ENCODE measurements around the gene SCG3.

The SCG3 gene

GRCh38 chr15:51758645-51759044 is 77.3 kb downstream of the SCG3 start:
- POLR2A ChIA-PET (ENCODE audit: low non-redundant PET) = no interaction called here
- CTCF ChIA-PET = no interaction called here

GRCh38 chr15:51759557-51760070 is 78.3 kb downstream of the SCG3 start:
- CTCF ChIA-PET = interaction anchor here (0.6 kb wide), 2 partner anchors 15 to 17 kb away, joined by 3 to 5 read pairs; no protein-coding TSS in a partner anchor
- no peak for TF ChIP-seq CTCF (conservative IDR thresholded peaks at IDR 0.05; ENCODE audit: low read depth)
- H3K27ac ChIP-seq = no peak overlapping the region

More at GRCh38 chr15:51758645-51759044, 77.3 kb downstream of the SCG3 start:
- TF ChIP-seq CTCF (conservative IDR thresholded peaks at IDR 0.05; ENCODE audit: low read depth) = no peak
- H3K27ac ChIP-seq = no peak overlapping the region
- DNase-seq (ENCODE audit: low spot score) = no peak

GRCh38 chr15:51760805-51761204 is 79.5 kb downstream of the SCG3 start:
- DNase-seq (ENCODE audit: low spot score) = no peak
- ChIA-PET POLR2A (ENCODE audit: low non-redundant PET) (no interaction called here), CTCF (interaction anchor here (0.6 kb wide), 2 partner anchors 9 to 78 kb away, joined by 3 read pairs; no protein-coding TSS in a partner anchor)
- no peak overlapping the region for H3K27ac ChIP-seq
- TF ChIP-seq CTCF (conservative IDR thresholded peaks at IDR 0.05; ENCODE audit: low read depth) = no peak

More at GRCh38 chr15:51759557-51760070, 78.3 kb downstream of the SCG3 start:
- no peak for DNase-seq (ENCODE audit: low spot score)
- POLR2A ChIA-PET (ENCODE audit: low non-redundant PET) = no interaction called here

- no peak for DNase-seq (ENCODE audit: low spot score)
- TF ChIP-seq CTCF (conservative IDR thresholded peaks at IDR 0.05; ENCODE audit: low read depth) = no peak
- H3K27ac ChIP-seq = no peak overlapping the region
- CTCF ChIA-PET = interaction anchor here (0.6 to 1.8 kb wide), 2 partner anchors 12 to 114 kb away, joined by 3 to 5 read pairs; no protein-coding TSS in a partner anchor
- POLR2A ChIA-PET (ENCODE audit: low non-redundant PET) = no interaction called here
Observed at GRCh38 chr15:51765751-51766150, 84.4 kb downstream of the SCG3 start.

GRCh38 chr15:51766341-51766740 is 85.0 kb downstream of the SCG3 start:
- no peak for DNase-seq (ENCODE audit: low spot score)
- no peak for TF ChIP-seq CTCF (conservative IDR thresholded peaks at IDR 0.05; ENCODE audit: low read depth)
- H3K27ac ChIP-seq = no peak overlapping the region
- CTCF ChIA-PET = interaction anchor here (0.6 to 0.7 kb wide), 2 partner anchors 115 to 574 kb away, joined by 3 to 4 read pairs; no protein-coding TSS in a partner anchor
- POLR2A ChIA-PET (ENCODE audit: low non-redundant PET) = no interaction called here

GRCh38 chr15:51768018-51768417 is 86.7 kb downstream of the SCG3 start:
- POLR2A ChIA-PET (ENCODE audit: low non-redundant PET) = no interaction called here
- TF ChIP-seq CTCF (conservative IDR thresholded peaks at IDR 0.05; ENCODE audit: low read depth) = no peak
- no peak overlapping the region for H3K27ac ChIP-seq
- CTCF ChIA-PET = no interaction called here
- no peak for DNase-seq (ENCODE audit: low spot score)

Data from RWPE1 (cell line).